Uterus (tissue), 2 donors: ENCODE results near the gene MYBPC3.

Experiments used
- CTCF ChIP-seq, 4 experiments: fragments of 200-600 bp in 2 of 4; fragments of 450-650 bp in 2 of 4; sonication (generic) in 2 of 4; IDR thresholded peaks; one replicate each; pipeline ENCODE4 v1.5.1; 2016 to 2019; ENCODE audit warnings: antibody characterized with exemption in 4 of 4, mild to moderate bottlenecking in 2 of 4, moderate library complexity in 1 of 4
- POLR2A ChIP-seq, 2 donors: fragments of 450-650 bp; IDR thresholded peaks; one replicate each; pipeline ENCODE4 v1.6.1; 2016; ENCODE audit warnings: antibody characterized with exemption in 2 of 2, mild to moderate bottlenecking in 1 of 2, moderate library complexity in 1 of 2

GRCh38 chr11:47389577-47390421, 37.3 kb upstream of the MYBPC3 start:
- TF ChIP-seq POLR2A (IDR thresholded peaks at IDR 0.05) (no peak), CTCF (IDR thresholded peaks at IDR 0.05) (no peak)
